GM18951 (cell line): ENCODE measurements around the gene HMHB1.
A peak's percentile ranks its signal among the peaks of the same experiment; 100 is the strongest.

Source experiments
- POLR2A ChIP-seq: IDR thresholded peaks from 4 replicates; pipeline ENCODE4 v1.6.1; 2011; ENCODE audit warnings: mild to moderate bottlenecking; ENCODE audit not compliant: insufficient read length, insufficient read depth; ENCODE audit errors: extremely low read depth
- in situ Hi-C: fragments of 300-500 bp; cut with MboI; formaldehyde crosslinking; loops from one replicate; pipeline ENCODE4 v1.12.0; 2022; ENCODE audit warnings: low sequenced_read_pairs, mixed read lengths, inconsistent platforms; ENCODE audit not compliant: unreplicated experiment

Gene HMHB1

DNA sequence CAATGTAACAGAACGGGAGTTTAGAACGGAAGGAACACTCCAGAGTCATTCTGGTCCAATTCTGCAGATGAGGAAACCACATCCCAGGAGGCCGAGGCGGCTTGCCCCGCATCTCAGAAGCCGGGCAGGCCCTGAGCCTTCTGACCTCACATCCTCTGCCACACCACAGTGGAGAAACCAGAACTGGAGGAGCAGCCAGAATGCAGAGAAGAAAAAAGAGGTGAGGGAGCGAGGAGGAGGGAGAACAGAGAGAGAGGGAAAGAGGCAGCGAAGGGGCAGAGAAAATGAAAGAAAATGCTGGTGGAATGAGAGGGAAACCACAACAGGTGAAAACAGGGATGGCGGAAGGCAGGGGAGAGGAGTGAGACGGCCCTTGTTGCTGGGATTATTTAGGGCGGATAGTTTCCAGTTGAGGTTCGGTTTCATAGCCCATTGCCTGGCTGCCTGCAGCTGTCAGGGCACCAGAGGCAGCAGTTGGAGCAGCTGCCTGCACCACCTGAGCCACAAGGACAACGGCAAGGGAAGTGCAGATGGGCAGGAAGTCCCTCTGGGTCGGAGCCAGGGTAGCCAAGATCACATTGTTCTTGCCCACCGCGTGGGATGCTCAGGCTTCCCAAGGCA is at the start of gene HMHB1:
Gene HMHB1, plus strand, starts transcription at position 77 of the 621 bp plus-strand sequence.
- peak; percentile 29 for TF ChIP-seq POLR2A
- in situ Hi-C loops = no loop called here

DNA sequence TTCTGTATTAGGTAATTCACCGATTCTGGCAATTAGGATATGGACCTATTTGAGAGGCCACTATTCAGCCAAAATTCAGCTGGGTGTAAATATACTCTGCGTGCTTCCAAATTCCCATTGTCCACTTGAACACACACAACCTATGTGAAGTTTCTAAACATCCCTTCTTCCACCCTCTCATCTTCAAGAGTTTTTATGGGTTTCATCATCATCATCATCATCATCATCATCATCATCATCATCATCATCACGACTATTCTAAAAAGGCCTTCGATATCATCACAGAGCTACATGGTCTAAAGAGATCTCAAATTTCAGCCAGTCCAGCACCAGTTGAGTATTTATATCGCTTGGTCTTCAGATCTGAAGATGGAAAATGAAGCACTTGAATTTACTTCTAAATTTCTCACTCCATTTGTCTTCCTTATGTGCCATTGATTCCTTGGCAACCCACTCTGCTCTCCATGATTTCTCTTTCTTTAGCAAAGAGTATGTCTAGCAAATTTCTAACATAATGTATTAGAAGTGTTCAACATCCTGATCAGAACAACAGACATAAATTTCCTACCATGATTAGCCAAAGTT is 49.2 kb upstream of the HMHB1 start:
- in situ Hi-C loops = no loop called here
- TF ChIP-seq POLR2A = no peak

DNA sequence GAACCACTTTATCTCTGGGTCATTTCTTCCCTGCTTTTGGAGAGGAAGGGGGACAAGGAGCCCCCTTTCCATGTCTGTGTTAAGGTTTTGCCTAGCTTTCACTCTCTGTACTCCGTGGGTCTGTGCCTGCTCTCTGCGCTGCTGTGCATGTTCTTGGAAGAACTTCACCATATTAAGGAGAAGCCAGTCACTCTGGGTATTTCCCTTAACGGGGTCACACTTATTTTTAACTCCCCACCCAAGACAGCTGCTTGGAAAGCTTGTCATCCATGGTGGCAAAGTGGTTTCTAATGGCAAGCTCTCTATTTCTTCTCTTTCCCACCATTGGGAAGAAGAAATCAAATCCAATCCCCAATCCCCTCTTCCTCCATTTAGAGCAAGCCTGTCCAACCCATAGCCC is 44.8 kb upstream of the HMHB1 start:
- in situ Hi-C loops = no loop called here
- TF ChIP-seq POLR2A = no peak

DNA sequence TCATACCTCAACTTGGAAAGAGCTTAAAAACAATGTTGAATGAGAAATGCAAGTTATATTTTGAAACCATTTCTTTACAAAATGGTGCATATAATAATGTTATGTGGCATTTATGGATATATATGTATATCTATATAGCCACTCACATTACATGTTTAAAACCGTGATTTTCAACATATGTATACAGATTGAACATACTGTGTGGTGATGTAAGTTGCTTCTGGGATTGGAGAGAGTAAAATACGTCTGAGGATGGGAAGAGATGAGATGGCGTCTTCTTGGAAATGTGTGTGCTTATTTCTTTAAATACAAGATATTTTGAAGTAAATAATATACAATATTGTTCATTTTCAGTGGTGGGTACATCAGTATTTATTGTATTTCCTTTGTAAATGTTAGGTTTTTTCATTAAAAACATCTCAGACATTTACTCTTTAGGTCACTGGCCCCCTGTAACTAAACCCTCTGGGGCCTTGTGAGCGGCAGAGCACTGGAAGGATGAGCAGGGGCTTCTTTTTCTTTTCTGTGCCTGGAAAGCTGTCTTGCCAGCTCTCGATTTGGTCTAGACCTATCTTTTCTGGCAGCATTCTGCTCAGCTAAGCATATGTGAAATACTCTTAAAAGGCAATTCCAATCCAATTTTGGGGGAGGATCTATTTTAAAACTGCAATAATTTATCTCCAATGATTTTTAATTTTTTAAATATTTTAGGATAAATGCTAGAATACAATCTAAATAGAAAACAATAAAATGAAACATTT is 42.8 kb upstream of the HMHB1 start:
- TF ChIP-seq POLR2A = no peak
- in situ Hi-C loops = no loop called here

DNA sequence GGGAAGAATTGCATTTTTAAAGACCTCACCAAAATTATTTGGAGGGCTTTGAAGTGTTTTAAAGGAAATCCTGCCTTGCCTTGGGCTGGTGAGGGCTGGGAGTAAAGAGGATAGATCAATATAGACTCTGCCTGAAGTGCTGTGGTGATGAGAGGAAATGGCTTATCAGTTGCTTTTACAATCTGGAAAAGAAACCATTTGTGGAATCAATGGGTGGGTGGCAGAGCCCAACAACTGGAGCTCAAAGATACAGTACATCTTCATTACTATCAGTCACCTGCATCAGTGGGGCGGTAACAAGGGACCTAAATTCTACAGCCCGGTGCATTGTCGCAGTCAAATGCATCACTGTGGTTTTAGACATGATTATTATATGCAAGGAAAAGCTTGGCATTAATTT is 41.5 kb upstream of the HMHB1 start:
- in situ Hi-C loops = no loop called here
- no peak for TF ChIP-seq POLR2A

DNA sequence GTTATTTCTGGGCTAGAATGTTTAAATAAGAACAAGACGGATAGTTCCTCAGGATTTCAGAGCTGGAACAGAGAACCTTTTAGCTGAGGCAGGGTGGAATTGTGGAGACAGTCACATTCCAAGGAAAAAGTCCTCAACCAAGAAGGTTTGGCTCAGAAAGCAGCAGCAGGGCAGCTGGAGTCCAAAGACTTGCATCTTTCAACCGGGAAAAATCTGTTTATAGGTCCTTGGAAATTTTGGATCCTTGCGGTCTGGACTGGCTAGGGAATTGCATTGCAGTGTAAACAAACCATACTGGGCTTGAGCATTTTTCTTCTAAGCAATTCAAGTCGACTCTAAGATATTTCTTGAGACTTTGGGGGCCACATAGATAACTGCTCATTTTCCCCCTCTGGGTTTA is 40.8 kb upstream of the HMHB1 start:
- no peak for TF ChIP-seq POLR2A
- in situ Hi-C loops = no loop called here

DNA sequence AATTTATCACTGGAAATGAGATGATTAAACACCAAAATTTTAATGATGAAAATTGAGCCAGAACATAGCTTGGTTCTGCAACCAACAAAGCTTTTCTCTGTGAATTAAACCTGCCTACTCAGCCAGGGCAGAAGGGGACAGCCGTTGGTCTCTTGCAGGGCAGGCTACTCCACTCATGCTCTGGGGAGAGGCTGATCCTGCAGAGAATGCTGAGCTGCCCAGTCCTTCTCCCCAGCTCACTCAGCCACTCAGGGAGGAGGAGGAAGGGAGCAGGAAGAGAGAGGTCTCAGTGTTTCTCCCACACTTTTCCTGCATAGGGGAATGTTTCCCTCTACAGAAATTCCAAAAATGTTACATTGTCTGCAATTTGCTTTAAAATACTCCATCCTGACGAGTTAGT is 40.4 kb upstream of the HMHB1 start:
- no peak for TF ChIP-seq POLR2A
- in situ Hi-C loops = no loop called here

DNA sequence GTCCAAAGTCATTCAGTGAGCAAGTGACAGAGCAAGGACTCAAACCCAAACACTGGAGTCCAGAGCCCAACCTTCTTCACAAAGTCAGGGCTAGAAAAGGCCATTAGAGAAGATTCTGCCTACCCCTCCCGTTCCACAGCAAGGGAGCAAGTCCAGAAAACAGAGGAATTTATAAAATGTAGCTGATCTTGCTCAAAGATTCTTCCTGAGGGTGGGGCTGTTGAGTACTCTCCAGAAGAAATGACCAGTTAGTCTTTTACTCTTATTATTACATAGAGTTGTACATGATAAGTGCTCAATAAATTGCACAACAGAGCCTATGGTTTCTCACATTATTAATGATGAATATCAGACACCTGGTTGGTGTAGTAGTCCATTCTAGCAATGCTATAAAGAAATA is 39.3 kb upstream of the HMHB1 start:
- no peak for TF ChIP-seq POLR2A
- in situ Hi-C loops = no loop called here

DNA sequence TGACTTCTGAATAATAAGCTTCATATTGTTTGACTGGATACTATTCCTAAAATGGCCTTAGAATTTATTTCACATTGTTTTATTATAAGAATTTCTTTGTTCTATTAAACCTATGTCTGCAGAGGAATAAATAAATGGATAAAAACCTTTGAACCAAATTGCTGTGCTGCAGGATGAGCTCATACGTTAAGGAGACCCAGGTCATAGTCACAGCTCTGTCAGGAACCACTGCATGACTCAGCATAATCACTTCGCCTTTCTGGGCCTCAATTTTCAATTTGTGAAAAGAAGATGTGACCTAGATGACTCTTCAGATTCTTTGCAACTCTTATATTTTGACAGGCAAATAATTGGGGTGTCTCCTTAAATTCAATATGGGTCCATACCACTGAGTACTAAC is 36.7 kb upstream of the HMHB1 start:
- no peak for TF ChIP-seq POLR2A
- in situ Hi-C loops = no loop called here

DNA sequence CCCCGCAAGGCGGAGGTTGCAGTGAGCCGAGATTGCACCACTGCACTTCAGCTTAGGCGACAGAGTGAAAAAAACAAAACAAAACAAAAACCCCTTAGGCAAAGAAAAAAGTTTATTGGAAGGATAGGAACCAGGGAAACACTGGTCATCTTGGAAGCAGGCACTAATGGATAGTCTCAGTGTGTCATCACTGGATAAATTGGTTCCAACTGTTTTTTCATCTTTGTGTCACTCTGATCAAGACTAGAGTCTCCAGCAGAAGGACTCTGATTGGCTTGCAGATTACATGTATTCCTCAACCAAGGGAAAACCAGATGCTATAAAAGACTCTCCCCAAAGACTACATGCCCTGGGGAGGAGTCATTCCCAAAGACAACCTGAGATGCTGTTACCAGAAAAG is 35.0 kb upstream of the HMHB1 start:
- in situ Hi-C loops = no loop called here
- TF ChIP-seq POLR2A = no peak

DNA sequence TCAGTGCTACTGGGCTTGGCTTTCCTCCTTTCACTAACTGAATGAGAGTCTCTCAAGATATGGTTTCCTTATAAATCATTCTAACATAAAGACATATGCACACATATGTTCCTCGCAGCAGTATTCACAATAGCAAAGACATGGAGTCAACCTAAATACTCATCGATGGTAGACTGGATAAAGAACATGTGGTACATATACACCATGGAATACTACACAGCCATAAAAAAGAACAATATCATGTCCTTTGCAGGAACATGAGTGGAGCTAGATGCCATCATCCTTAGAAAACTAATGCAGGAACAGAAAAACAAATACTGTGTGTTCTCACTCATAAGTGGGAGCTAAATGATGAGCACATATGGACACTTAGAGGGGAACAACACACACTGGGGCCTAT is 32.5 kb upstream of the HMHB1 start:
- TF ChIP-seq POLR2A = no peak
- in situ Hi-C loops = no loop called here

DNA sequence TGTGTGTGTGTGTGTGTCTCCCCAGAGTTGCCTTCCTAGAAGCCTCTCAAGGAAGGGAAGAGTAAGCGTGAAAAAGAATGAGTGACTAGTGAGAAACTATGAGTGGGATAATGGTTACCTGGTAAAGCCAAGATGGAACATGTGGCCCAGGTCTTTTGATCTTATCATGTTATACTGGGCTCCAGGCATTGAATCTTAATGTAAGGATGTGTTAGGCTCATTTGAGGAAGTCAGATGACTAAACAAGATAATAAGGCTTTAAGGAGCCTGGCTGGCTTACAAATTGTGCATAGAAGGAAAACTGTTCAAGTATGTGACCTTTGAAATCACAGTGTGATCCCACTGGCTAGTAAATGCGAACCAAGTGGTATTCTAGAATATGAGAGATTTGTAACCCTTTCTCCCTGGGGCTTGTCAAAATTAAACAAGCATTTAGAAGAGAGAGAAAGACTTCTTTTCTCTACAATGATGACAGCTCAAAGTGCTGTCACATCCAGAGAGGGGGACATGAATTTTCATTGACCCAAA is 29.9 kb upstream of the HMHB1 start:
- TF ChIP-seq POLR2A = no peak
- in situ Hi-C loops = no loop called here

DNA sequence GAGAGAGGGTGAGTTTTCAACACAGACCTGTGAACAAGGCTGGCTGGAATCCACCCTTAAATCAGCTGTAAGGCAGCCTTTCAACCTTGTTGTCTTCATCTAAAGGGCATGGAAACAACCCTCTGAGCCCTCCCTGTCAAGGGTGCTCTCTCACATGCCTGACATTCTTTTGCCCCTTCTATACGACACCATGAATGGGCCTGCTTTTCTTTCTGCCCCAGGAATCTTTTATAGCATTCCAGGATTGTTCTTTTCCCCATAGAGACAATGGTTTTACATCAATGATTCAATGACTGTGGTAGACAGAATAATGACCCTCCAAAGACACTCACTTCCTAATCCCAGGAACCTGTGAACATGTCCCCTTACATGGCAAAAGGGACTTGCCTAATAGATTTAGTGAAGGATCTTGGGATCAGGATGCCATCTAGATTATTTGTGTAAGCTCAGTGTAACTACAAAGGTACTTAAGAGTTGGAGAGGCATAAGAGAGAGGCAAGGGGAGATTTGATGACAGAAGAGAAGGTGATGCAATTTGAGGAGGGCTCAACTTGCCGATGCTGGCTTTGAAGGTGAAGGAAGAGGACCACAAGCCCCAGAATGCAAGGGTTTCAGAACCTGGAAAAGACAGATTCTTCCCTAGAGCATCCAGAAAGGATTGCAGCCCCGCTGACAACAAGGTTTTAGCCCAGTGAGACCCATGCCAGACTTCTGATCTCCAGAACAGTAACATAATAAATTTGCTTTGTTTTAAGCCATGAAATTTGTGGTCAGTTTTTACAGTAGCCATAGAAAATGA is 29.2 kb upstream of the HMHB1 start:
- no peak for TF ChIP-seq POLR2A
- in situ Hi-C loops = no loop called here
